GM06990 (cell line): ENCODE measurements around the gene SMPD1.

ENCODE experiments used
- DNase-seq: peaks from one replicate; pipeline ENCODE4 v3.0.0-alpha.2; 2011; ENCODE audit not compliant: insufficient read length; ENCODE audit errors: extremely low read depth
- H3K27me3 ChIP-seq: replicated peaks from 2 replicates; pipeline ENCODE4 v1.6.0; 2011; ENCODE audit warnings: low read length; ENCODE audit not compliant: control insufficient read depth, insufficient read depth
- H3K36me3 ChIP-seq: 2 replicates; pipeline ENCODE4 v1.5.1; 2011; ENCODE audit warnings: low read length; ENCODE audit not compliant: control insufficient read depth, insufficient read depth
- H3K4me3 ChIP-seq: replicated peaks from 2 replicates; pipeline ENCODE4 v1.5.1; 2011; ENCODE audit warnings: low read depth, mild to moderate bottlenecking, control low read depth, low read length
- TF ChIP-seq, protein P1 (sequence below): IDR thresholded peaks from 2 replicates; pipeline ENCODE4 v1.5.1; 2011; ENCODE audit warnings: low read length, control low read depth, mild to moderate bottlenecking, inconsistent platforms; ENCODE audit not compliant: insufficient read depth, poor library complexity, severe bottlenecking

The SMPD1 gene

DNA sequence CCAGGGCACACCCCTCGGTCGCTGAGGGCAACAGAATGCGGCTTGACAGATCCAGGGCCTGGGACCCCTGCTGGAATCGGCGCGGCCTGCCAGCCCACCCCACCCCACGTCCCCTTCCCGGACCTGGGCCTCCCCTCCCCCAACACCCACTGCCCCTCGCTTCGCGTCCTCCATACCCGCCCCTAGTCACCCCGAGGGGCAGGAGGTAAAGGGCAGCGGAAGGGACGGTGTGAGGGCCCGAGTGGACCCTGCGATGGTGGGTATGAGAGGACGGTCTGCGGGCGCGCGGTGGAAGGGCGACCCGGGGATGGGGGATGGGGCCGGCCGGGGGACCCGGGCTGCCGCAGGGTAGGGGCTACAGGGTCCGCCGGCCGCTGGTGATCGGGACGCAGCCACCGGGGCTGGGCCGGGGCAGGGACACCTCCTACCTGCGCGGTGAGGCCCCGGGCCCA lies 28.3 kb downstream of the SMPD1 start:
- Histone ChIP-seq H3K36me3 (no peaks in the 10 kb centered on the region), H3K4me3 (peak overlapping the region; percentile 67), H3K27me3 (peaks cover 2% of the 10 kb centered on the region)
- DNase-seq = no peak
- TF ChIP-seq, protein P1, sequence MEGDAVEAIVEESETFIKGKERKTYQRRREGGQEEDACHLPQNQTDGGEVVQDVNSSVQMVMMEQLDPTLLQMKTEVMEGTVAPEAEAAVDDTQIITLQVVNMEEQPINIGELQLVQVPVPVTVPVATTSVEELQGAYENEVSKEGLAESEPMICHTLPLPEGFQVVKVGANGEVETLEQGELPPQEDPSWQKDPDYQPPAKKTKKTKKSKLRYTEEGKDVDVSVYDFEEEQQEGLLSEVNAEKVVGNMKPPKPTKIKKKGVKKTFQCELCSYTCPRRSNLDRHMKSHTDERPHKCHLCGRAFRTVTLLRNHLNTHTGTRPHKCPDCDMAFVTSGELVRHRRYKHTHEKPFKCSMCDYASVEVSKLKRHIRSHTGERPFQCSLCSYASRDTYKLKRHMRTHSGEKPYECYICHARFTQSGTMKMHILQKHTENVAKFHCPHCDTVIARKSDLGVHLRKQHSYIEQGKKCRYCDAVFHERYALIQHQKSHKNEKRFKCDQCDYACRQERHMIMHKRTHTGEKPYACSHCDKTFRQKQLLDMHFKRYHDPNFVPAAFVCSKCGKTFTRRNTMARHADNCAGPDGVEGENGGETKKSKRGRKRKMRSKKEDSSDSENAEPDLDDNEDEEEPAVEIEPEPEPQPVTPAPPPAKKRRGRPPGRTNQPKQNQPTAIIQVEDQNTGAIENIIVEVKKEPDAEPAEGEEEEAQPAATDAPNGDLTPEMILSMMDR = no peak

DNA sequence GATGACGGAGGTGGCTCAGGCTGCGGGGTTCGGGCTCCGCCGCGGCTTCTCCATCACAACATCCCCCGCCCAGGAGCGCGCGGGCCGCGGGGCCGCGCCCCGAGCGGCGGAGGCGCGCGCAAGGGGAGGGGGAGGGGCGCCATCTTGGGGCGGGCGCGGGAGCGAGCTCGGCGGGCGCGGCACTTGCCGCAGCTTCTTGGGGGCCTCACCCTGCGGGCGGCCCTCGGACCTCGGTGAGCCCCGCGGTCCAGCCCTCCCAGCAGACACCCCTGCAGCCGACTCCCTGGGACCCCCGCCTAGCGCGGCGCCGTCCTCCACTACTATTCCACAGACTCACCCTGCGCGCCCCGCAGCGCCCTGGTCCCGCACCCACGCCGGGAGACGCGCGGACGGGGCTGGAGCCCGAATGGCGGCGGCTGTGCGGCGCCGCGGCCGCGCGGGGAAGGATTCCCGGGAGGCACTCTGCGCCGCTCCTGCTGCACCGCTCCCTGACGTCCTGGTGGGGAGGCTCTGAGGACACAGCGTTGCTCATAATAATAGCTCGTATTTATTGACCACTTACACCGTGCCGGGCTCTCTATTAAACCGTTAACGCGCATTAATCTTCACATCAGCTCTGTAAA lies 28.8 kb downstream of the SMPD1 start, which contains the start of gene APBB1:
TSS of gene APBB1 (minus strand) at position 86 of the 623 bp plus-strand sequence. CDS start 7,747 bp downstream, outside the sequence.
- TF ChIP-seq, protein P1 = no peak

DNA sequence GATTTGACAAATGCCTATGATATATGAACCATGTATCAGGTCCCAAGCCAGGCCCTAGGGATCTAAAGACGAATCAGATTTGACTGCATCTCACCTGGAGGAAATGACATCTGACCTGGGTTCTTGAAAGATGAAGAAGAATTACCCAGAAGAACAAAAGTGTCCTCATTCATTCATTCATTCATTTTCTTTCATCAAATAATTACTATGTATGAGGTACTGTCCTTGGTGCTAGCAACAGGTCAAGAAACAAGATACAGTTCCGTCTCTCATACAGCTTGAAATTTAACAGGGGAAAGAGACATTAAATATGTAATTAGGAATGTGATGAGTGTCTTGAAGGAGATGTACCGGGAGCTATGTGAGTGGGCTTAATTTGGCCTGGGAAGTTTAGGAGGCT lies 30.4 kb downstream of the SMPD1 start:
- no peaks in the 10 kb centered on the region for H3K36me3 ChIP-seq
- H3K4me3 ChIP-seq = no peak overlapping the region
- TF ChIP-seq, protein P1 = no peak
- peaks cover 2% of the 10 kb centered on the region for H3K27me3 ChIP-seq
- DNase-seq = no peak

More for the DNA sequence above, 28.8 kb downstream of the SMPD1 start, which contains the start of gene APBB1:
- DNase-seq = peak; percentile 66
- Histone ChIP-seq H3K27me3 (peaks cover 2% of the 10 kb centered on the region), H3K36me3 (no peaks in the 10 kb centered on the region), H3K4me3 (peak within 1 kb of the TSS; percentile 67)

DNA sequence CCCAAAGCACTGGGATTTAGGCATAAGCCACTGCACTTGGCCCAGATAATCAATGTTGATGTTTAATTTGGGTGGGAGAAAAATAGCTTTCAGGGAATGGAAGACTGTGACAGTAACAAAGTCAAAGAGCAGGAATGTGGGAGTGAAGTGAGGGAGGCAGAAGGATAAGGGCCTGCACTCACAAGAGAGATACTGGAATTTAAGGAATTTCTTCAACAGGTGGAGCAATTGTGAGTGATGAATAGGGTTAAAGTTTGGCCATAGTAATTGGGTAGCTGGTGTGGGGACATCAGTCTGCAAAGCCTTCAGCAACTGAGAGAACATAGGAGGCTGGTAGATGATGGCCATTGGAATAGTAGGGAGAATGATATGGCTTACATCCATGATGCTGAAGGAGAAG lies 37.2 kb downstream of the SMPD1 start:
- H3K36me3 ChIP-seq = no peaks in the 10 kb centered on the region
- no peak for DNase-seq
- TF ChIP-seq, protein P1 = no peak

DNA sequence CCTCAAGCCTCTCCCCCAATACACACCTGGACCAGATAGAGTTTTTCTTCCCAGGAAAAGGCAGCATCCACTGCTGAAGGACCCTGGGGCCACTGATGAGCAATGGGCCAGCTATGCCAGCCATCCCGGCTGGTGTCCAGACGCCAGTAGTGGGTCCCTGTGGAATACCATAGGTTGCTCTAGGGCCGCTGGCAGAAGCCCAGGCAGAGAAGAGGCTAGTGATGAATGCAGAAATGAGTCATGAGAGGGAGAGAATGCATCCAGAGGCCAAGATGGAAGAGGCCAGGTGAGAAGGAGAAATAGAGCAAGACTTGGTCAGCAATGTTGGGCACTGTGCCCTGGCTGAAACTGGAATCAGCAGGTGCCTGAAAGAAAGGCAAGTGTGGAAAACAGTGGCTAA lies 41.6 kb downstream of the SMPD1 start:
- H3K4me3 ChIP-seq = no peak overlapping the region
- TF ChIP-seq, protein P1 = no peak
- H3K27me3 ChIP-seq = no peaks in the 10 kb centered on the region
- DNase-seq = no peak
- no peaks in the 10 kb centered on the region for H3K36me3 ChIP-seq

More for the DNA sequence above, 37.2 kb downstream of the SMPD1 start:
- Histone ChIP-seq H3K4me3 (no peak overlapping the region), H3K27me3 (no peaks in the 10 kb centered on the region; the same call in 1 of the 2 replicates)
